Tibial artery (tissue), 4 donors: ENCODE data around the gene LUC7L3.

Experiments
- DNase-seq, 2 donors: peaks; one replicate each; pipeline ENCODE4 v3.0.0-alpha.2; 2019
- H3K27ac ChIP-seq, 2 donors: fragments of 200-600 bp; sonication (generic) in 1 of 2; 1 replicate in 1 of 2; 2 replicates in 1 of 2; pipeline ENCODE4 v1.5.1; 2018 to 2019; ENCODE audit warnings: mild to moderate bottlenecking in 1 of 2
- H3K27me3 ChIP-seq, 2 donors: fragments of 200-600 bp; sonication (generic) in 1 of 2; one replicate each; pipeline versions ENCODE4 v1.5.1 to v1.6.0; 2016 to 2019
- H3K36me3 ChIP-seq, 3 donors: fragments of 200-600 bp; sonication (generic) in 2 of 3; one replicate each; pipeline ENCODE4 v1.5.1; 2016 to 2019; ENCODE audit warnings: mild to moderate bottlenecking in 2 of 3
- H3K4me1 ChIP-seq, 4 donors: fragments of 200-600 bp; sonication (generic) in 2 of 4; 1 replicate in 3 of 4; 2 replicates in 1 of 4; pipeline ENCODE4 v1.5.1; 2016 to 2019
- H3K4me3 ChIP-seq, 2 donors: fragments of 200-600 bp; sonication (generic) in 1 of 2; 1 replicate in 1 of 2; 2 replicates in 1 of 2; pipeline ENCODE4 v1.5.1; 2018 to 2019; ENCODE audit warnings: mild to moderate bottlenecking in 2 of 2
- H3K9me3 ChIP-seq, 3 donors: fragments of 200-600 bp; sonication (generic) in 1 of 3; one replicate each; pipeline ENCODE4 v1.5.1; 2016 to 2019
- CTCF ChIP-seq, 2 experiments: fragments of 200-600 bp in 1 of 2; fragments of 450-650 bp in 1 of 2; IDR thresholded peaks; one replicate each; pipeline ENCODE4 v1.5.1; 2017 to 2019; ENCODE audit warnings: antibody characterized with exemption in 2 of 2, mild to moderate bottlenecking in 1 of 2, moderate library complexity in 1 of 2
- intact Hi-C: fragments of 100-400 bp; cut with DNase I; formaldehyde crosslinking; loops from one replicate; pipeline ENCODE4 v1.15.0; 2023; ENCODE audit warnings: low total_unique reads

Gene LUC7L3

GRCh38 chr17:50766222-50767023, 47.0 kb downstream of the LUC7L3 start:
- H3K4me3 ChIP-seq, result no peak overlapping the region
- TF ChIP-seq CTCF (IDR thresholded peaks at IDR 0.05), result no peak
- peaks cover 0 to 26% (median 18%) of the 10 kb centered on the region in 4 donors for H3K4me1 ChIP-seq
- no peaks in the 10 kb centered on the region for H3K9me3 ChIP-seq
- H3K27ac ChIP-seq, result no peak overlapping the region
- no peaks in the 10 kb centered on the region for H3K36me3 ChIP-seq
- H3K27me3 ChIP-seq, result no peaks in the 10 kb centered on the region
- intact Hi-C loops, result no loop called here
- no peak for DNase-seq

DNA sequence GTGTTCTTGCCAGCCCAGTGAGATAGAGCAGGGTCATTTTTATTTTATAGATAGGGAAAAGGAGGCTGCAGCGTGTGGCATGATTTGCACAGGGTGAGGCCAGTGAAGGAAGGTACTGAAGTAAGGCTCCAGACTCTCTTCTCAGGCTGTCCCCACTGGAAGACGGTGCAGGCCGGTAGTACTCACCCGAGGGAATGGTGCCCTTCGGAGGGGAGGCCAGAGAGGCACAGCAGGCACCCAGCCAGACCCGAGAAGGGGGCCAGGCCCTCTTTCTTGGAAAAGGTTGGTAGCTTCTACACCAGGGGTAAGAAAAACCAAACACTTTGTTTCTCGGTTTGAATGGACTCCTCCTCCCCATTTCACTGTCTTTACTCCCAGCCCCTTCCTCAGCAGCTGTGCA, 47.6 kb downstream of the LUC7L3 start:
- Histone ChIP-seq H3K36me3 (no peaks in the 10 kb centered on the region), H3K27me3 (no peaks in the 10 kb centered on the region), H3K4me3 (no peak overlapping the region), H3K27ac (no peak overlapping the region), H3K9me3 (no peaks in the 10 kb centered on the region), H3K4me1 (peaks cover 0 to 26% (median 18%) of the 10 kb centered on the region in 4 donors)
- DNase-seq, result no peak
- intact Hi-C loops, result no loop called here
- no peak for TF ChIP-seq CTCF (IDR thresholded peaks at IDR 0.05)

DNA sequence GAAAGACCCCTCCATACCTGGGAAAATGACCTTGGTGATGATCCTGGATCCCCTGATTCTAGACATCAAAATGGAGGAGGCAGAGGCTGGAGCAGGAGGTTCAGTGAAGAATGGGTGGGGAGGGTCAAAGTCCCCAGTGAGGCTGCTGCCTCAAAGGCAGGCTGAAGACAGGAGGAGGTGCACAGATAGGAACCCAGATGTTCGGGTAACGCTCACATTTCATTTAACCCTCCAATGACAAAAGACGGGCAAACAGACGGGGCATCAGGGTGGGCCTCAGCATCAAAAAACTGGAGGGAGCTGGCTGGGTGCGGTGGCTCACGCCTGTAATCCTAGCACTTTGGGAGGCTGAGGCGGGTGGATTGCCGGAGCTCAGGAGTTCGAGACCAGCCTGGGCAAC, 48.0 kb downstream of the LUC7L3 start, which contains the start of gene ANKRD40CL:
ANKRD40CL (minus strand) TSS at position 73 of the 400 bp plus-strand sequence. CDS start 605 bp downstream, outside the sequence.
- intact Hi-C loops, result no loop called here
- Histone ChIP-seq H3K27me3 (no peaks in the 10 kb centered on the region), H3K4me3 (no peak within 1 kb of the TSS), H3K4me1 (peaks cover 0 to 26% (median 18%) of the 10 kb centered on the region in 4 donors), H3K27ac (no peak within 1 kb of the TSS), H3K36me3 (no peaks in the 10 kb centered on the region), H3K9me3 (no peaks in the 10 kb centered on the region)
- no peak for TF ChIP-seq CTCF (IDR thresholded peaks at IDR 0.05)
- no peak for DNase-seq

DNA sequence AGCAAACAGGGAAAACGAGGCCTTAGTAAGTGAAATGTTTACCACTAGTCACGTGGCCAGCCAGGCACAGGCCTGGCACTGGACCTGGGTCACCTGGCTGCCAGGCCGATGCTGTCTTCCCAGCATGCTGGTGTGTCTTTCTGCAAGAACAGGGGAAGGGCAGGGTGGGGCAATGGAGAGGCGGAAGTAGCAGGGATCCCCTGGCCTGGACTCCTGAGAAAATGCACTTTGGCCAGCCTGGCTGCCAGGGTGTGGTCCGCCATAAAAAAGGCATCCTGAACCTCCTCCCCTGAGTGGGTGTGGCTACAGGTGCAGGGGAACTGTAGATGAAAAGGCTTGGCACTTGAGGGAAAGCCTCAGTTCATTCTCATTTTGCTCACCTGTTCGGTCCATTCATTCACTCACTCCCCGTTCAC, 49.0 kb downstream of the LUC7L3 start:
- no peak overlapping the region for H3K4me3 ChIP-seq
- H3K27ac ChIP-seq, result no peak overlapping the region
- intact Hi-C loops, result no loop called here
- no peaks in the 10 kb centered on the region for H3K9me3 ChIP-seq
- no peak for DNase-seq
- no peaks in the 10 kb centered on the region for H3K27me3 ChIP-seq
- peaks cover 0 to 26% (median 15%) of the 10 kb centered on the region in 4 donors for H3K4me1 ChIP-seq
- TF ChIP-seq CTCF (IDR thresholded peaks at IDR 0.05), result no peak
- no peaks in the 10 kb centered on the region for H3K36me3 ChIP-seq

DNA sequence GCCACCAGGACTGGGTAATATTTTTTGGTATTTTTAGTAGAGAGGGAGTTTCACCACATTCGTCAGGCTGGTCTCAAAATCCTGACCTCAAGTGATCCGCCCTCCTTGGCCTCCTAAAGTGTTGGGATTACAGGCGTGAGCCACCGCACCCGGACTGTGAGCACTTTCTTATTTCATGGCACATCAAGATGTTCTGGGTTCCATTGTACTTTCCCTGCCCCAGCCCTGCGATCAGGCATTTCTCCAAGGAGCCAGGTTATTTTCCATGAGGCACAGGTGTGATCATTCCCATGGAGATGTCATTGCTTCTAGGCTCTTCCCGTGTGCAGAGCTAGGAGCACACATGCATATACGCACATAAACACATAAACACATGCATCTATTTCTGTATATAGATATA, 50.5 kb downstream of the LUC7L3 start:
- no peaks in the 10 kb centered on the region for H3K9me3 ChIP-seq
- no peak overlapping the region for H3K27ac ChIP-seq
- no peak overlapping the region for H3K4me3 ChIP-seq
- no peaks in the 10 kb centered on the region for H3K36me3 ChIP-seq
- no peak for DNase-seq
- no peaks in the 10 kb centered on the region for H3K27me3 ChIP-seq
- intact Hi-C loops, result no loop called here
- H3K4me1 ChIP-seq, result peaks cover 0 to 12% (median 6%) of the 10 kb centered on the region in 4 donors
- no peak for TF ChIP-seq CTCF (IDR thresholded peaks at IDR 0.05)
